IPS-NIHi7 (cell line): ENCODE data around the gene DAB2IP.
"Not testable (repeated sequence)": the region's sequence is repeated elsewhere in the genome, so short reads cannot be mapped to it uniquely, and the experiment has no call there.

Experiments used
- DNase-seq: peaks from one replicate; pipeline ENCODE4 v3.0.0; 2012; ENCODE audit warnings: mixed read lengths; ENCODE audit errors: extremely low spot score

DAB2IP gene

DNA sequence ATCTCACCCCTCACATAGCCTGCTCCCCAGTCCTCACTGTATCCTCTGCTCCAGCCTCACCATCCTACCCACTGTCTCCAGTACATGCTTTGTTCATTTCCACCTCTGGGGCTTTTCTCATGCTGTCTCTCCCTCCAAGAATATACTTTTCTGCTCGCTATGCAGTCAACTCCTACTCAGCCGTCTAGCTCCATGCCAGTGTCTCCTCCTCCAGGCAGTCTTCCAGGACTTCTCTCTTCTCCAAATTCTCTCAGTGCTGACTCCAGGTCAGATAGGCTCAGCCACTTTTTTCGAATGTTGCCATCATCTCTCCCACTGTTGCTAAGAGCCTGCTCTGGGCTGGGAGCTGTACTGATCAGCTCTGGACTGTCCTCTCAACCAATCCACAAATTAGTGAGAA, 8.0 kb upstream of the DAB2IP start:
- DNase-seq, result no peak

GRCh38 chr9:121644040-121644439, 7.4 kb upstream of the DAB2IP start:
- DNase-seq, result not testable (repeated sequence)

GRCh38 chr9:121645003-121645402, 6.4 kb upstream of the DAB2IP start:
- DNase-seq, result no peak

DNA sequence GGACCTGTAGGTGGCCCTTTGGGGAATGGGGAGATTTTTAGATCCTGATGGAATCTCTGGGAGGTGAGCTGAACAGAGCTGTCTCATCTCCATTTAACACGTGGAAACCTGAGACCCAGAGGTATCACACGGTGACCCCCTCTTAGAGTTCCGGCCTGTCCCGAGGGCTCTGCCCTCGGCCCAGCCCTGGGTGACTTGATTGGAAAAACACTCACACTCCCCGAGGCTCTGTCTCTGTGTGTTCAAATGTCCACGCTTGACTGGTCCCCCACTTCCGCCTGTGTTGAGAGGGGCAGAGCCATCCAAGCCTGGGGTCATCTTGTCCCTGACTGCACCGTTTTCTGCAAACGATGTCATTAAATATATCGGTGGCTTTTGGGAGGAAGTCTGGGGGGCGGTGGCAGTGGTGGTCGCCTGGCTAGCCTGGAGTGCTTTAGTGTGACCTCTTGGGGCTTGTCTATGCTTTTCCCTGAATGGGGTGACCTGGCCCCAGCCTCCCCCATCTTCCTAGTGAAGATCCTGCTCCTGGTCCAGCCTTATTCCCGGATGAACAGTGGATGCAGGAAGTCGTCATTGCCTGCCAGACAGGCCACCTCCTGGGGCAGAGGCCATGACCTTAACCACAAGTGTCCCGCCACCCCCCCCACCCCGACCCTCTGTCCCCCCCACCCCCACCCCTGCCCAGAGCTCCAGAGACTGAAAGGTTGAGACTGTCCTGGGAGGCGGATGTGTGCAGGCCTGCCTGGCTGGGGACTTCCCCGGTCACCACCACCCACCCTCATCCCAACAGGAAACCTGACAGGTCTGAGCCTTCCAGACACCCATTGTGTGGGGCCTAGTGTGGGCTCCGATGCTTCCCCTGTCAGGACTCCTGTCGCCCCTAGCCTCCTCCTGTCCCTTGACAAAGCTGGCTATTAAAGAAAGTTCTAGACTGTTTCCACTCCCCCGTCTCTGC, 5.3 kb upstream of the DAB2IP start:
- DNase-seq, result no peak

GRCh38 chr9:121646992-121647391, 4.4 kb upstream of the DAB2IP start:
- no peak for DNase-seq

GRCh38 chr9:121648172-121648571, 3.3 kb upstream of the DAB2IP start:
- no peak for DNase-seq

GRCh38 chr9:121648799-121649198, 2.6 kb upstream of the DAB2IP start:
- DNase-seq, result no peak

DNA sequence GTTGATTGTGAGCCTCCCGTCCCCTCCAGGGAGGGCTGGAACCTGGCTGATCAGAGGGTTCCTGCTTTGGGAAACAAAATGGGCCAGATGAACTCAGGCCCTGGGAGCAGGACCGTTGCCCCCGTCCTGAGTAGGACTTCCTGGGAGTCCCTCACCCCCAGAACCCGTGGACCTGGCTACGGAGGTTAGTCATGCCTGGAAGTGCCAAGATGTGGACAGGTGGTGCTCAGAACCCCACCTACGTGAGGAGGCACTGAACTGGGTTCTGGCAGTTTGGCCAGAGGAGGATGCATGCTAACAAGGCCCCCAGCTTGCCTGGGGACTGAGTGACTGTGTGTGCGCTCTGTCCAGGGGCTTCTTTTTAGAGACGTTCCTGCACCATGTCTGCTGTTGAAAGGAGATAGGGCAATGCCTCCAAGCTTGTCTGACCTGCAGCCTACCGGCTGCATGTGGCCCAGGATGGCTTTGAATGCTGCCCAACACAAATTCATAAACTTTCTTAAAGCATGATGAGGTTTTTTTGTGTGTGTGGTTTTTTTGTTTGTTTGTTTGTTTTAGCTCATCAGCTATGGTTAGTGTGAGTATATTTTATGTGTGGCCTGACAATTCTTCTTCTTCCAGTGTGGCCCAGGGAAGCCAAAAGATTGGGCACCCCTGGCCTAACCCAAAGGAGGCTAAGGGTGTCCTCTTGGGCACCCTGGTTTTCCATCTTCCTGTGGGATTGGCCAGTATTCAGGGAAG, 1.8 kb upstream of the DAB2IP start:
- no peak for DNase-seq

DNA sequence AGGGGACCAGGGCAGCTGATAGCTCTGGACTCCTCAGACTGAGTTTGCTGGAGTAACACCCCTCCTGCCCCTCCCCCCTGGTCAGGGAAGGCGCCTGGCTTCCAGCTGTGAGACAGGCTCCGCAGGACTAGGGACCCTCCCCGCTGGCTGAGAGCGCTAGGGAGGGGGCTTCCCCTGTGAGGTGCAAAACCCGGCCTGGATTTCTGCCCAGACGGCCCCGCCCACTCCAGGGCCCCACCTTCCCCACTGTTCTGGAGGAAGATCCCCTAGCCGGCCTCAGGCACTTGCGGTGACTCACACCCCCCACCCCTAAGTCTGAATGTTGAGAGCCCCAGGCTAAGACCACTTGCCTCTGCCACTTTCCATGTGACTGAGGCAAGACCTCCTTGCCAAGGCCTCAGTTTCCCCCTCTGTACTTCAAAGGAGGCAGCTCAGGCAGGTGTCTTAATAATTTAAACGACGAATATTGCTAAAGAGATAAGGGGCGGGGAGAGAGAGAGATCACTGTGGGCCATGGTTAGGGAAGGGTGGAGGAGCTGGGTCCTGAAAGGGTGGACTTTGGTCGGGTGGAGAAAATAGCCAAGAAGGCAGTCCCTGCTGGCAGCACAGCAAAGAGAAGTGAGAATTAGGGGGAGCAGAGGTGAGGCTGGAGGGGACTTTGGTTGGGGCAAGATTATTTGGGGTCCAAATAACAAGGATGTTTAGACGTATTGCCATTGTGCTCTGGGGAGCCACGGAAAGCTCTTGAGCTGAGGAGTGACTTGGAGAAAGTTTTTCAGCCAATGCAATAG, 1.0 kb upstream of the DAB2IP start:
- DNase-seq, result peak; percentile 84

DNA sequence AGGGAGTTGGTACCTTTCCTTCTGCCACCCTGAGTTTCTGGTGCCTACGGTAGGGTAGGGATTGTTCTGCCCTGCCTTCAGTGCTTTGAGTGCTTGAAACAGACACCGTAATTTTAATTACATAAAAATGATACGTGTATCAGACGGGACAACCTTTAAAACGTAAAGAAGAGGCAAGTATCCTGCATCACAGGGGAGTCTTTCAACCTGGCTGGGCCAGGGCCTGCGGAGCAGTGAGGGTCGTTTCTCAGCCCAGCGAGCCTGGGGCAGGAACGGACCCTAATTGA, 483 bp upstream of the DAB2IP start:
- no peak for DNase-seq

DNA sequence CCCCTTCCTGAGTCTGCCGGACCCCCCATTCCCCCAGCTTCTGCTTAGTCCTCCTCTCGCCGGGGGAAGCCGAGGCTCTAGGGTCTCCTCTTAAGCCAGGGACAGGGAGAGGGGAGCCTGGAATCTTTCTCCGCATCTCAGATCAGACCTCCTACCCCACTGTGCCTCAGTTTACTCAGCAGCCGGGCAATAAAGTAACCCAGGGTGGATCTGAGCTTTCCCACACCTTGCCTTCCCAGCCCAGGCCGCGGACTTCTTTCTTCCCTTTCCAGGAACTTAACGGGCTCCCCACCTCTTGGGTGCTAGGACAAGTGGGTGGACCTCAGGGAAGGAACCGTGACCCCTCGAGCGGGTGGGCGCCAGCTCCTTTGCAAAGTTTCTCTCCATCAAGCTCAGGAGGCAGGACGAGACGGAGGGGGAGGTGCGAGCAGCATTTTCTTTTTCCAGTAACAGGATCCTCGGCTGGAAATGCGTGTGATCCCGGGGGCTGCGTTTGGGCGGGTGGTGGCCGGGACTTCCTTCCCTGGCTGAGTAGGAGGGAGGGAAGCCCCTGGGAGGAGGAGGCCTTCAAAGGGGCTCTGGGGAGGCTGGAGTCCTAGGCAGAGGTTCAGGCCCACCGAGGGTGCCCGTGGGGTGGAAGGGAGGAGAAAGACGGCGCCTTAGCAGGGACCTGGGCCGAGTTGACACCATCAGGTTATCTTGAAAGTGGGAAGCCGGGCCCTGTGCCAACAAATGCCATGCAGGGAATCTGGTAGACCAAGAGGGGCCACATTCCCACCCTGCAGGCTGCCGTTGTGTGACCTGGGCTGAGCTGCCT, 795 bp downstream of the DAB2IP start:
- no peak for DNase-seq

- no peak for DNase-seq
Measured at GRCh38 chr9:121652838-121653231, 1.4 kb downstream of the DAB2IP start.

GRCh38 chr9:121654499-121655140, 3.2 kb downstream of the DAB2IP start:
- no peak for DNase-seq

- DNase-seq, result no peak
Measured at GRCh38 chr9:121655231-121655755, 3.9 kb downstream of the DAB2IP start.

DNA sequence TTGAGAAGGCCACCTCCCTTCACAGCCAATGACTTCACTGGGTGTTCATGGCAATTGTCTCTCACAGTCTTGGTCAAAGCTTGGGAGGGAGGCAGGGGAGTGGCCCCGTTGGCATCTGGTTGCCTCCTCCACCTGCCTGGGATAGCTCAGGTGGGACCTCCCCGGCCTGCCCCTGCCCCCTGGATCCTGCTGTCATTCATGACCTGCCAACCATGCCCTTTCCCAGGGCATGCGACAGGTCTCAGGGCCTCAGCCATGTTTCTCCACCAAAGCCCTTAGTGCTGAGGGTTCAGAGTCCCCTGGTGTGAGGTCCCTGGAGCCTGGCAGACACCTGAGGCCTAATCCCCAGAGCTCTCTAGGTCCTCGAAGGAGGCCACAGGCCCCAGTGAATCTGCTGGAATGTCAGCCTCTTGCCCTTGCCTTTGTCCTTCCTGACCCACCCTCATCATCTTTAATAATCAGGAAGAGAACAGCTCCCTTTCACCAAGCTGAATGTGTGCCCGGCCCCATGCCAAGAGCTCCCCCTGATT, 5.6 kb downstream of the DAB2IP start:
- DNase-seq, result no peak

- DNase-seq, result no peak
Measured at GRCh38 chr9:121658166-121658565, 6.7 kb downstream of the DAB2IP start.

- DNase-seq, result no peak
Measured at GRCh38 chr9:121658591-121658990, 7.2 kb downstream of the DAB2IP start.

DNA sequence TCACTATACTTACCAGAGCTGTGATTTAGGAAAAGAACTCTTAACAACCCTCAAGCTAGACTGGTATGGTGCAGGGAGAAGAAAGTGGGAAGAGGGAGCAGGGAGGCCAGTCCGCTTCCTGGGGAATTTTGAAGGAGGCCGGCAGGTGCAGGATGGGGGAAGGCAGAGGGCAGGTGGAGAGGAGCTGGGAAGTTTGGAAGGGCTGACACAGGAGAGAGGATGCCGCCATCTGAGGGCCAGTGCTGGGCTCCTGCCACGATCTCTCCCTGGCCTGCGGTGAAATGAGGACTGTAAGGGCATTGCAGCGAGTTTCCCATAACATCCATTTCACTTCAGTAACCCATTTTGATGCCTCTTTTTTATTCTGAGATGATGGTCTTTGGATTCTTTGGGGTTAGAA, 8.9 kb downstream of the DAB2IP start:
- DNase-seq, result no peak

DNA sequence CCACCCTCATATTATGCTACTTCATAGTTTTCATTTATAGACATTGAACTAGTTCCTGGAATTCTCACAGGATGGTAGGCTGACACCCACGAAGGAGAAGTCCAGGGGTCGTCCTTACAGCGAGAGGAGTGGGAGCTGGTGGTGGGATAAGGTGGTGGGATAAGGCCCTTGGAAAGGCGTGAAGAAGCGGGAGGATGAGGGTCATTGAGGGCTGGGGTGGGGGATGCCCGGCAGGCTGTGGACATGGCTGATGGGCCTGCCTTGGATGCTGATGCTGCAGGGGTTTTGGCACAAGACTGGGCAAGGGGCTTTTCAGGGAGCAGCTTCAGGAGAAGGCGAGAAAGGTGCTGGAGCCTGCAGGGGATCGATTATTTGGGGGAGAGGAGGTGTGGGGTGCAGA, 9.4 kb downstream of the DAB2IP start:
- no peak for DNase-seq

DNA sequence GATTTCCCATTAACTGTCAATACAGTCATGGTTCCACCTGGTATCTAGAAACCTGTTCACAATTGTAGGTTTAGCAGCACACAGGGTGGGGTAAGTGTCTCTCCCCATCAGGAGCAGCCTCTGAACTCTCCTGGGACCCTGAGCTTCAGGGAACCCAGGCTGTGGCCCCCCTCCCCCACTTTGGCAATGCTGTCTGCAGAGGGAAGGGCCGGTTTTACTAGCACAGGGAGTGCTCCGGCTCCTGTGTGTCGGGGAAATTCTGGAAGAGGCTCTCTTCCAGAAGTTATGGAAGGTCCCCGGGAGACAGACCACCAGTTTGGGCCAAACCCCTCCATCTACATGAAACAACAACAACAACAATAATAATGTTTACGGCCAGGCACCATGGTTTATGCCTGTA, 9.9 kb downstream of the DAB2IP start:
- no peak for DNase-seq

DNA sequence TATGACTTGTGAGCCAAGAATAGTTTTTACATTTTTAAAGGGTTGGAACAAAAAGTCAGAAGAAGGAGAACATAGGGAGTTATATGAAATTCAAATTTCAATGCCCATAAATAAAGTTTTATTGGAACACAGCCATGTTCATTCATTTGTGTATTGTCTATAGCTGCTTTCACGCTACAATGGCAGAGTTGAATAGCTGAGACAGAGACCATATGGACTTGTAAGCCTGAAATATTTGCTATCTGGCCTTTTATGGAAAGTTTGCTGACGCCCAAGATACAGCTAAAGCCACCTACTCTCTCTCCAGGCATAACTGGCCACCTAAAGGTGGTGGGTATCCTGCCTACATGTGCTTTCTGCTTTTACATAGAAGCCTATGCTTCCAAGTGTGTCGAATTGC, 10.9 kb downstream of the DAB2IP start:
- DNase-seq, result no peak
